IMR-90 (cell line): ENCODE data around the gene SPG11. TPM values are rescaled to one million over a fixed set of nuclear protein-coding genes. Genes with fewer than 3 reads are reported as not detected.

Source experiments
- ATAC-seq: fragments of 200-7000 bp; cut with Tn5 transposase; 2 replicates; pipeline ENCODE4 v1.9.1; 2020; ENCODE audit warnings: low read depth, mild to moderate bottlenecking, moderate library complexity
- BruUV-seq: library from RNA; stranded (reverse); fragments of 400-500 nt; replicated peaks from 2 replicates; lab custom pipeline; 2021; lab: Mats Ljungman, UMichigan
- CTCF ChIA-PET: fragments of 300-600 bp; formaldehyde crosslinking; extraction: SDS; loops from one replicate; lab custom pipeline; 2021; ENCODE audit warnings: antibody characterized with exemption; lab: Yijun Ruan, JAX
- POLR2A ChIA-PET: fragments of 300-600 bp; sonication (Branson Sonifier 250); formaldehyde crosslinking; loops from one replicate; lab custom pipeline; 2022; ENCODE audit warnings: antibody characterized with exemption; ENCODE audit not compliant: unreplicated experiment; lab: Charles Lee
- DNase-seq: peaks from one replicate; pipeline ENCODE4 v3.0.0; 2013
- H2AFZ ChIP-seq: replicated peaks from 2 replicates; pipeline ENCODE3; 2013; ENCODE audit warnings: low read length, mild to moderate bottlenecking; ENCODE audit not compliant: poor library complexity
- H2AK5ac ChIP-seq: 2 replicates; pipeline ENCODE4 v1.6.1; 2013; ENCODE audit warnings: low read depth, low read length, inconsistent platforms
- H2AK9ac ChIP-seq: replicated peaks from 2 replicates; pipeline ENCODE3; 2013; ENCODE audit warnings: mild to moderate bottlenecking, low read depth, low read length, moderate library complexity; ENCODE audit not compliant: poor library complexity
- H2BK120ac ChIP-seq: 2 replicates; pipeline ENCODE4 v1.6.1; 2013; ENCODE audit warnings: low read depth, low read length, inconsistent platforms
- H2BK15ac ChIP-seq: 3 replicates; pipeline ENCODE4 v1.6.1; 2013; ENCODE audit warnings: low read depth, low read length, inconsistent platforms
- H2BK20ac ChIP-seq: 2 replicates; pipeline ENCODE4 v1.6.1; 2013; ENCODE audit warnings: low read depth, mild to moderate bottlenecking, inconsistent platforms, low read length, moderate library complexity
- H2BK5ac ChIP-seq: 2 replicates; pipeline ENCODE4 v1.6.1; 2013; ENCODE audit warnings: mild to moderate bottlenecking, low read depth, low read length, inconsistent platforms; ENCODE audit not compliant: poor library complexity, severe bottlenecking
- H3K14ac ChIP-seq: replicated peaks from 2 replicates; pipeline ENCODE4 v1.6.1; 2013; ENCODE audit warnings: low read depth, low read length, inconsistent platforms
- H3K18ac ChIP-seq: 2 replicates; pipeline ENCODE4 v1.6.1; 2013; ENCODE audit warnings: low read depth, low read length, control low read depth
- H3K23ac ChIP-seq: 2 replicates; pipeline ENCODE4 v1.6.1; 2013; ENCODE audit warnings: low read depth, low read length, inconsistent platforms
- H3K27ac ChIP-seq: 2 replicates; pipeline ENCODE4 v1.5.1; 2013; ENCODE audit warnings: mild to moderate bottlenecking, control low read depth, low read length; ENCODE audit not compliant: insufficient read depth
- H3K27me3 ChIP-seq: 2 replicates; pipeline ENCODE4 v1.6.1; 2013; ENCODE audit warnings: low read length; ENCODE audit not compliant: control insufficient read depth, insufficient read depth
- H3K36me3 ChIP-seq: 2 replicates; pipeline ENCODE4 v1.6.1; 2013; ENCODE audit warnings: low read length, mixed read lengths; ENCODE audit not compliant: control insufficient read depth, insufficient read depth
- H3K4ac ChIP-seq: 2 replicates; pipeline ENCODE4 v1.6.1; 2013; ENCODE audit warnings: low read depth, low read length, inconsistent platforms
- H3K4me1 ChIP-seq: 2 replicates; pipeline ENCODE4 v1.6.1; 2013; ENCODE audit warnings: low read length, mixed read lengths; ENCODE audit not compliant: control insufficient read depth, insufficient read depth
- H3K4me2 ChIP-seq: 2 replicates; pipeline ENCODE4 v1.6.1; 2013; ENCODE audit warnings: low read depth, mild to moderate bottlenecking, control low read depth, low read length, moderate library complexity
- H3K4me3 ChIP-seq: 2 replicates; pipeline ENCODE4 v1.5.1; 2013; ENCODE audit warnings: low read depth, mild to moderate bottlenecking, control low read depth, low read length, moderate library complexity; ENCODE audit not compliant: insufficient read depth
- H3K56ac ChIP-seq: 2 replicates; pipeline ENCODE4 v1.6.1; 2013; ENCODE audit warnings: low read length, inconsistent platforms; ENCODE audit not compliant: insufficient read depth; ENCODE audit errors: extremely low read depth
- H3K79me1 ChIP-seq, 2 experiments: 2 replicates each; pipeline ENCODE4 v1.6.1; 2013; ENCODE audit warnings: low read length in 2 of 2, inconsistent platforms in 1 of 2, low read depth in 1 of 2
- H3K9ac ChIP-seq: 2 replicates; pipeline ENCODE4 v1.6.1; 2013; ENCODE audit warnings: low read depth, low read length, control low read depth
- H3K9me1 ChIP-seq: 2 replicates; pipeline ENCODE4 v1.6.1; 2013; ENCODE audit warnings: low read length, inconsistent platforms; ENCODE audit not compliant: insufficient read depth
- H3K9me3 ChIP-seq: 2 replicates; pipeline ENCODE4 v1.6.1; 2013; ENCODE audit warnings: low read length; ENCODE audit not compliant: control insufficient read depth, insufficient read depth
- H4K20me1 ChIP-seq: 2 replicates; pipeline ENCODE4 v1.6.1; 2013; ENCODE audit warnings: low read length, inconsistent platforms; ENCODE audit not compliant: insufficient read depth
- H4K5ac ChIP-seq: 2 replicates; pipeline ENCODE4 v1.6.1; 2013; ENCODE audit warnings: mild to moderate bottlenecking, low read depth, low read length, control low read depth
- H4K8ac ChIP-seq, 2 experiments: 2 replicates each; pipeline ENCODE4 v1.6.1; 2013; ENCODE audit warnings: low read depth in 2 of 2, low read length in 2 of 2, control low read depth in 1 of 2, inconsistent platforms in 1 of 2
- H4K91ac ChIP-seq: 2 replicates; pipeline ENCODE4 v1.6.1; 2013; ENCODE audit warnings: low read depth, low read length, inconsistent platforms; ENCODE audit not compliant: insufficient read depth
- CEBPB ChIP-seq: IDR thresholded peaks from 2 replicates; pipeline ENCODE4 v1.6.1; 2012; ENCODE audit warnings: low read depth, low read length, improper control_type of control experiment
- CHD1 ChIP-seq: IDR thresholded peaks from 2 replicates; pipeline ENCODE4 v1.6.1; 2012; ENCODE audit warnings: low read depth, low read length, improper control_type of control experiment
- FOS ChIP-seq: fragments of 150-350 bp; IDR thresholded peaks from 2 replicates; pipeline ENCODE4 v1.6.1; 2016; ENCODE audit warnings: low read depth, low read length
- MAFK ChIP-seq: IDR thresholded peaks from 2 replicates; pipeline ENCODE4 v1.6.1; 2012; ENCODE audit warnings: low read depth, low read length, improper control_type of control experiment
- MAZ ChIP-seq: IDR thresholded peaks from 2 replicates; pipeline ENCODE4 v1.6.1; 2012; ENCODE audit warnings: low read depth, mild to moderate bottlenecking, low read length, improper control_type of control experiment, moderate library complexity, borderline replicate concordance
- MXI1 ChIP-seq: IDR thresholded peaks from 2 replicates; pipeline ENCODE4 v1.6.1; 2012; ENCODE audit warnings: low read depth, mild to moderate bottlenecking, low read length, moderate library complexity, borderline replicate concordance
- RCOR1 ChIP-seq: IDR thresholded peaks from 2 replicates; pipeline ENCODE4 v1.6.1; 2012; ENCODE audit warnings: mild to moderate bottlenecking, low read length, improper control_type of control experiment; ENCODE audit not compliant: insufficient replicate concordance
- whole genome bisulfite sequencing, 2 experiments: methylation state at CpG; one replicate each; pipeline versions ENCODE4 v1.1.5 to v1.1.7; 2013; ENCODE audit warnings: missing lambda C conversion rate in 2 of 2; ENCODE audit not compliant: insufficient read length in 1 of 2; ENCODE audit errors: extremely low coverage in 2 of 2; 5-methylcytosine and 5-hydroxymethylcytosine counted together
- dilution Hi-C: fragments of 300-500 bp; cut with HindIII; formaldehyde crosslinking; loops from one replicate; pipeline ENCODE4 v1.14.3; 2018; ENCODE audit warnings: low sequenced_read_pairs; ENCODE audit not compliant: unreplicated experiment
- in situ Hi-C: fragments of 300-500 bp; cut with MboI; formaldehyde crosslinking; loops from 3 replicates; pipeline ENCODE4 v1.14.3; 2019; ENCODE audit warnings: low sequenced_read_pairs, inconsistent platforms, mixed read lengths
- intact Hi-C: fragments of 100-400 bp; cut with micrococcal nuclease; formaldehyde crosslinking; loops from 2 replicates; pipeline ENCODE4 v1.10.0; 2022
- polyA plus RNA-seq, 3 experiments: library from polyadenylated mRNA; depleted of rRNA; stranded (reverse); fragments of >200 nt; gene quantifications; 2 replicates each; pipeline ENCODE4 v1.2.3, GENCODE V29; 2012; ENCODE audit warnings: low replicate concordance in 1 of 3
- total RNA-seq: library from RNA; depleted of rRNA; stranded (reverse); fragments of >200 nt; gene quantifications from 2 replicates; pipeline ENCODE4 v1.2.3, GENCODE V29; 2012
- TF ChIP-seq, protein P1 (sequence below): conservative IDR thresholded peaks from 2 replicates; pipeline ENCODE4 v1.5.1; 2012; ENCODE audit warnings: mild to moderate bottlenecking, low read depth, low read length, improper control_type of control experiment

SPG11 gene
- total and polyA plus RNA-seq, 2 of the 4 experiments (the other 2 are of a cell fraction), result 30.8 to 32.6 TPM

DNA sequence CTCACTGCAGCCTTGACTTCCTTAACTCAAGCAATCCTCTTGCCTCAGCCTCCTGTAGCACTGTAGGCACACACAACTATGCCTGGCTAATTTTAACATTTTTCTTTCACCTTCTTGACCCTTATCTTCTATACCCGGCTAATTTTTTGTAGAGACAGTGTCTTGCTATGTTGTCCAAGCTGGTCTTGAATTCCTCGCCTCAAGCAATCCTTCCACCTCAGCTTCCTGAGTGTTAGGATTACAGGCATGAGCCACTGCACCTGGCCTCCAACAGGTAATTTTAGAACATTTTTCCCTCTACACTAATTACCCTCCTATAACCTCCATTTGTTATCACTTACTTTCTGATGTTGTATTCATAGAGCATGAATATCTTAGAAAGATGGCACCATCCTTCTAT lies 60.3 kb downstream of the SPG11 start:
- ChIA-PET CTCF (no interaction called here), POLR2A (no interaction called here)
- no peak overlapping the region for H3K23ac ChIP-seq
- no peak for TF ChIP-seq MXI1
- TF ChIP-seq, protein P1, sequence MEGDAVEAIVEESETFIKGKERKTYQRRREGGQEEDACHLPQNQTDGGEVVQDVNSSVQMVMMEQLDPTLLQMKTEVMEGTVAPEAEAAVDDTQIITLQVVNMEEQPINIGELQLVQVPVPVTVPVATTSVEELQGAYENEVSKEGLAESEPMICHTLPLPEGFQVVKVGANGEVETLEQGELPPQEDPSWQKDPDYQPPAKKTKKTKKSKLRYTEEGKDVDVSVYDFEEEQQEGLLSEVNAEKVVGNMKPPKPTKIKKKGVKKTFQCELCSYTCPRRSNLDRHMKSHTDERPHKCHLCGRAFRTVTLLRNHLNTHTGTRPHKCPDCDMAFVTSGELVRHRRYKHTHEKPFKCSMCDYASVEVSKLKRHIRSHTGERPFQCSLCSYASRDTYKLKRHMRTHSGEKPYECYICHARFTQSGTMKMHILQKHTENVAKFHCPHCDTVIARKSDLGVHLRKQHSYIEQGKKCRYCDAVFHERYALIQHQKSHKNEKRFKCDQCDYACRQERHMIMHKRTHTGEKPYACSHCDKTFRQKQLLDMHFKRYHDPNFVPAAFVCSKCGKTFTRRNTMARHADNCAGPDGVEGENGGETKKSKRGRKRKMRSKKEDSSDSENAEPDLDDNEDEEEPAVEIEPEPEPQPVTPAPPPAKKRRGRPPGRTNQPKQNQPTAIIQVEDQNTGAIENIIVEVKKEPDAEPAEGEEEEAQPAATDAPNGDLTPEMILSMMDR, result no peak
- TF ChIP-seq FOS, result no peak
- no peak for TF ChIP-seq RCOR1
- TF ChIP-seq MAZ, result no peak
- TF ChIP-seq MAFK, result no peak
- no peak for TF ChIP-seq CEBPB
- no peak for TF ChIP-seq CHD1
- H3K18ac ChIP-seq, result no peak overlapping the region
- no peak overlapping the region for H2AFZ ChIP-seq
- H3K14ac ChIP-seq, result no peak overlapping the region
- no peak overlapping the region for H4K5ac ChIP-seq
- H3K27ac ChIP-seq, result no peak overlapping the region
- H4K8ac ChIP-seq, result no peak overlapping the region
- BruUV-seq, result no TSS peak
- no peaks in the 10 kb centered on the region; the same call in 1 of the 2 replicates for H4K20me1 ChIP-seq
- dilution Hi-C loops, result no loop called here
- H3K4ac ChIP-seq, result no peak overlapping the region
- no peaks in the 10 kb centered on the region for H3K27me3 ChIP-seq
- in situ Hi-C loops, result no loop called here
- H2AK5ac ChIP-seq, result no peak overlapping the region
- no peaks in the 10 kb centered on the region for H3K79me1 ChIP-seq
- 83% methylated on average over 1 of the region's 2 CpGs; no CpG with 5 or more reads in 1 of the 2 experiments for WGBS, 2 experiments
- no peak overlapping the region for H3K9ac ChIP-seq
- intact Hi-C loops, result no loop called here
- H2BK5ac ChIP-seq, result no peak overlapping the region
- no peak overlapping the region for H3K4me2 ChIP-seq
- no peak overlapping the region for H2BK15ac ChIP-seq
- H4K91ac ChIP-seq, result no peak overlapping the region
- no peak overlapping the region for H2AK9ac ChIP-seq
- H3K36me3 ChIP-seq, result peaks cover 29% of the 10 kb centered on the region
- no peaks in the 10 kb centered on the region for H3K9me3 ChIP-seq
- no peak for ATAC-seq
- H3K4me1 ChIP-seq, result peaks cover 6% of the 10 kb centered on the region
- no peak overlapping the region for H2BK20ac ChIP-seq
- no peak for DNase-seq
- H3K4me3 ChIP-seq, result no peak overlapping the region
- H3K9me1 ChIP-seq, result peaks cover 6% of the 10 kb centered on the region; the same call in 1 of the 2 replicates
- H3K56ac ChIP-seq, result no peak overlapping the region
- no peak overlapping the region for H2BK120ac ChIP-seq
